K562 (cell line): ENCODE data around the gene CAPN5. TPM values are rescaled to one million over a fixed set of nuclear protein-coding genes. Genes with fewer than 3 reads are reported as not detected.

Experiments used
- ATAC-seq: fragments of 200-7000 bp; cut with Tn5 transposase; 3 replicates; pipeline ENCODE4 v1.9.1; 2020; ENCODE audit warnings: moderate library complexity
- BruUV-seq: library from RNA; stranded (reverse); fragments of 400-500 nt; replicated peaks from 2 replicates; lab custom pipeline; 2021; lab: Mats Ljungman, UMichigan
- CTCF ChIA-PET: fragments of 300-600 bp; formaldehyde crosslinking; extraction: SDS; loops from one replicate; lab custom pipeline; 2021; ENCODE audit warnings: low intra/inter-chr PET ratio; lab: Yijun Ruan, JAX
- POLR2A ChIA-PET: fragments of 300-600, 350-650 bp; sonication (Branson Sonifier 250); formaldehyde crosslinking; extraction: SDS; loops from one replicate; lab custom pipeline; 2021; ENCODE audit warnings: antibody characterized with exemption, inconsistent platforms; lab: Yijun Ruan, JAX
- DNase-seq, 4 experiments: peaks; one replicate each; pipeline versions ENCODE4 v3.0.0 to v3.0.0-alpha.2; 2011 to 2018; ENCODE audit warnings: low spot score in 3 of 4, mixed read lengths in 3 of 4; ENCODE audit errors: extremely low read depth in 1 of 4
- FAIRE-seq: peaks from 2 replicates; lab custom pipeline; 2011; peaks lifted over from hg19 to GRCh38; lab: Jason Lieb, UNC
- H2AFZ ChIP-seq: 2 replicates; pipeline ENCODE4 v1.6.0; 2011; ENCODE audit warnings: low read depth, low read length, control low read depth, inconsistent platforms
- H3K27ac ChIP-seq: fragments of 200-600 bp; 3 replicates; pipeline ENCODE4 v1.8.0; 2011; ENCODE audit warnings: low read depth, mild to moderate bottlenecking, control low read depth, inconsistent platforms, low read length, moderate library complexity, mixed read lengths; ENCODE audit errors: extremely low read depth
- H3K27me3 ChIP-seq, 2 experiments: fragments of 300-600 bp in 1 of 2; 2 replicates in 1 of 2; 3 replicates in 1 of 2; pipeline versions ENCODE4 v1.6.0 to v1.8.0; 2011; ENCODE audit warnings: inconsistent platforms in 2 of 2, low read length in 2 of 2, mild to moderate bottlenecking in 1 of 2, mixed read lengths in 1 of 2, moderate library complexity in 1 of 2; ENCODE audit not compliant: control insufficient read depth in 2 of 2, insufficient read depth in 2 of 2
- H3K36me3 ChIP-seq: fragments of 300-600 bp; 3 replicates; pipeline ENCODE4 v1.8.0; 2011; ENCODE audit warnings: mild to moderate bottlenecking, low read length, inconsistent platforms; ENCODE audit not compliant: control insufficient read depth, insufficient read depth
- H3K4me1 ChIP-seq, 2 experiments: fragments of 200-600 bp in 1 of 2; replicated peaks in 1 of 2; 2 replicates in 1 of 2; 3 replicates in 1 of 2; pipeline versions ENCODE4 v1.5.1 to v1.8.0; 2011; ENCODE audit warnings: inconsistent platforms in 2 of 2, low read length in 2 of 2, mild to moderate bottlenecking in 1 of 2, mixed read lengths in 1 of 2, moderate library complexity in 1 of 2; ENCODE audit not compliant: control insufficient read depth in 2 of 2, insufficient read depth in 2 of 2
- H3K4me2 ChIP-seq: 2 replicates; pipeline ENCODE4 v1.6.1; 2011; ENCODE audit warnings: low read length, control low read depth, inconsistent platforms, mixed read lengths; ENCODE audit not compliant: insufficient read depth
- H3K4me3 ChIP-seq: fragments of 200-600 bp; sonication (generic), shearing (Covaris generic); 2 replicates; pipeline ENCODE4 v1.5.1; 2016; ENCODE audit warnings: control low read depth, inconsistent platforms
- H3K79me2 ChIP-seq: fragments of 200-600 bp; 3 replicates; pipeline ENCODE4 v1.8.0; 2011; ENCODE audit warnings: low read length, inconsistent platforms; ENCODE audit not compliant: control insufficient read depth, insufficient read depth
- H3K9ac ChIP-seq, 2 experiments: 2 replicates each; pipeline versions ENCODE4 v1.6.0 to v1.6.1; 2011; ENCODE audit warnings: low read depth in 2 of 2, low read length in 2 of 2, control low read depth in 1 of 2, inconsistent platforms in 1 of 2, mild to moderate bottlenecking in 1 of 2, mixed read lengths in 1 of 2; ENCODE audit not compliant: insufficient read depth in 1 of 2
- H3K9me1 ChIP-seq: one replicate; pipeline ENCODE4 v1.6.0; 2011; ENCODE audit warnings: inconsistent platforms, mild to moderate bottlenecking, low read length, moderate library complexity; ENCODE audit not compliant: control insufficient read depth, insufficient read depth
- H3K9me3 ChIP-seq: replicated peaks from 2 replicates; pipeline ENCODE4 v1.5.1; 2011; ENCODE audit warnings: low read depth, low read length, inconsistent platforms; ENCODE audit not compliant: control insufficient read depth, insufficient read depth
- H4K20me1 ChIP-seq: replicated peaks from 2 replicates; pipeline ENCODE4 v1.6.1; 2011; ENCODE audit warnings: low read length, inconsistent platforms, mixed read lengths; ENCODE audit not compliant: control insufficient read depth, insufficient read depth
- FIP1L1 ChIP-seq: fragments of 200-400 bp; formaldehyde crosslinking; IDR thresholded peaks from 2 replicates; pipeline ENCODE4 v1.6.1; 2018; ENCODE audit warnings: mild to moderate bottlenecking, low read depth, low read length; ENCODE audit not compliant: poor library complexity, severe bottlenecking
- GTF2E2 ChIP-seq: fragments of 200-800 bp; sonication (Bioruptor generic); IDR thresholded peaks from 2 replicates; pipeline ENCODE4 v1.6.1; 2016; ENCODE audit warnings: missing genetic modification characterization, missing compliant biosample characterization
- HSF4 ChIP-seq: fragments of 250-450 bp; sonication (Bioruptor Pico); IDR thresholded peaks from 2 replicates; pipeline ENCODE4 v2.1.2; 2022; ENCODE audit warnings: mild to moderate bottlenecking, moderate library complexity, borderline replicate concordance
- NFYB ChIP-seq: IDR thresholded peaks from 2 replicates; pipeline ENCODE4 v1.6.1; 2011; ENCODE audit warnings: mild to moderate bottlenecking, moderate library complexity; ENCODE audit not compliant: insufficient read length; ENCODE audit errors: extremely low read depth
- NR2C1 ChIP-seq, 2 experiments: fragments of 450-650 bp; IDR thresholded peaks; 2 replicates each; pipeline ENCODE4 v1.6.1; 2017; ENCODE audit warnings: mild to moderate bottlenecking in 2 of 2, antibody characterized with exemption in 1 of 2, inconsistent platforms in 1 of 2, missing compliant biosample characterization in 1 of 2, missing genetic modification characterization in 1 of 2
- RBM25 ChIP-seq: fragments of 200-400 bp; formaldehyde crosslinking; IDR thresholded peaks from 2 replicates; pipeline ENCODE4 v1.6.1; 2018; ENCODE audit warnings: low read length, low read depth, moderate library complexity; ENCODE audit not compliant: severe bottlenecking
- RUNX1 ChIP-seq: sonication (generic); IDR thresholded peaks from 2 replicates; pipeline ENCODE4 v1.6.1; 2016; ENCODE audit warnings: antibody characterized with exemption, low read depth
- TRIM28 ChIP-seq: fragments of 450-650 bp; IDR thresholded peaks from 2 replicates; pipeline ENCODE4 v1.6.1; 2017
- ZNF197 ChIP-seq: fragments of 200-800 bp; sonication (Bioruptor generic); IDR thresholded peaks from 2 replicates; pipeline ENCODE4 v1.6.1; 2016; ENCODE audit warnings: low read depth, missing genetic modification characterization, missing compliant biosample characterization
- ZNF274 ChIP-seq: IDR thresholded peaks from 2 replicates; pipeline ENCODE4 v1.6.1; 2011; ENCODE audit warnings: low read depth, mild to moderate bottlenecking, low read length, moderate library complexity, borderline replicate concordance
- WGBS: fragments of 100-300 bp; shearing (Covaris generic); methylation state at CpG from one replicate; pipeline ENCODE4 v1.1.6; 2016; ENCODE audit warnings: low coverage, mixed read lengths; ENCODE audit not compliant: insufficient coverage; ENCODE audit errors: missing lambda C conversion rate; 5-methylcytosine and 5-hydroxymethylcytosine counted together
- in situ Hi-C: fragments of 300-500 bp; cut with MboI; formaldehyde crosslinking; loops from 4 replicates; pipeline ENCODE4 v1.15.0; 2018; ENCODE audit warnings: inconsistent platforms, mixed read lengths
- intact Hi-C: fragments of 100-400 bp; cut with micrococcal nuclease; formaldehyde crosslinking; loops from 2 replicates; pipeline ENCODE4 v1.14.2; 2022
- polyA plus RNA-seq, 8 experiments: library from polyadenylated mRNA; depleted of rRNA in 4 of 8; stranded (reverse) in 5 of 8; unstranded in 3 of 8; fragments of >200 nt; fragmentation: Nextera tagmentation in 2 of 8; fragmentation: Illumina TruSeq in 1 of 8; extraction: Ambion mirVana in 2 of 8; extraction: Trizol in 1 of 8; gene quantifications; 2 replicates each; pipeline versions ENCODE4 v1.2.1 to v1.2.3, GENCODE V29; 2011 to 2014; ENCODE audit warnings: inconsistent platforms in 1 of 8, missing spikeins in 1 of 8
- total RNA-seq, 7 experiments: library from RNA; depleted of rRNA in 6 of 7; stranded (reverse); fragments of >200 nt in 6 of 7; fragmentation: Illumina TruSeq in 2 of 7; extraction: Trizol in 2 of 7; gene quantifications; 2 replicates each; pipeline versions ENCODE4 v1.2.1 to v1.2.3, GENCODE V29; 2011 to 2021; ENCODE audit warnings: low replicate concordance in 1 of 7
- TF ChIP-seq, protein P1 (sequence below): fragments of 150-350 bp; IDR thresholded peaks from 2 replicates; pipeline ENCODE4 v1.6.1; 2014; ENCODE audit warnings: low read depth, mild to moderate bottlenecking, low read length, borderline replicate concordance
- TF ChIP-seq, protein P2 (sequence below): fragments of 150-350 bp; conservative IDR thresholded peaks from 2 replicates; pipeline ENCODE4 v1.6.1; 2014; ENCODE audit warnings: low read length
- TF ChIP-seq, protein P3 (sequence below), 3 experiments: fragments of 200-800 bp in 1 of 3; sonication (Bioruptor generic) in 1 of 3; sonication (generic) in 1 of 3; formaldehyde crosslinking in 1 of 3; IDR thresholded peaks; 2 replicates each; pipeline versions ENCODE4 v1.6.1 to v1.8.0; 2016 to 2022; ENCODE audit warnings: mild to moderate bottlenecking in 2 of 3, missing compliant biosample characterization in 2 of 3, missing genetic modification characterization in 2 of 3, missing genetic modification reagents in 1 of 3

The CAPN5 gene
- total and polyA plus RNA-seq, 9 of the 15 experiments (the other 6 are each of a cell fraction or from before 2014, with no cell fraction given): 0.04 to 0.44 (median 0.14) TPM; not detected in 2

GRCh38 chr11:77113382-77114088 is 46.8 kb downstream of the CAPN5 start:
- Histone ChIP-seq H3K4me2 (no peak overlapping the region), H2AFZ (peak overlapping the region; percentile 40; the same call in 1 of the 2 replicates), H3K9ac (peak overlapping the region in 1 of 2 experiments; percentile 78; a peak in 2 of 4 replicates), H3K79me2 (no peaks in the 10 kb centered on the region), H3K27ac (no peak overlapping the region), H4K20me1 (no peaks in the 10 kb centered on the region), H3K9me3 (no peaks in the 10 kb centered on the region), H3K9me1 (no peaks in the 10 kb centered on the region), H3K27me3 (peaks cover 6 to 71% of the 10 kb centered on the region in 2 experiments; a peak in 3 of 5 replicates), H3K4me3 (no peak overlapping the region), H3K36me3 (no peaks in the 10 kb centered on the region), H3K4me1 (peaks cover 0 to 13% of the 10 kb centered on the region in 2 experiments; a peak in 2 of 5 replicates)
- FAIRE-seq (peak; percentile 78), DNase-seq (peak; percentile 58 to 70 (median 62)), ATAC-seq (peak; percentile 75)
- ChIA-PET CTCF (interaction anchor here (0.6 to 3.8 kb wide), 7 partner anchors 12 to 394 kb away, joined by 3 to 25 read pairs (median 3); no protein-coding TSS in a partner anchor), POLR2A (no interaction called here)
- 30% methylated on average over 6 of the region's 8 CpGs for WGBS
- in situ Hi-C loops: no loop called here
- BruUV-seq: no TSS peak
- intact Hi-C loops: loop anchor here (2.0 to 5.0 kb wide), 2 partner anchors 67 to 191 kb away; no protein-coding TSS in a partner anchor
- TF ChIP-seq NFYB (no peak), FIP1L1 (no peak), NR2C1 (IDR thresholded peaks at IDR 0.05) (peak; percentile 51), NR2C1 (tag; IDR thresholded peaks at IDR 0.05) (peak; percentile 59), GTF2E2 (tag) (no peak), RUNX1 (no peak), ZNF197 (CRISPR knock-in tag) (no peak), ZNF274 (no peak), RBM25 (no peak), TRIM28 (no peak), HSF4 (CRISPR knock-in tag) (no peak)
- TF ChIP-seq, protein P1, sequence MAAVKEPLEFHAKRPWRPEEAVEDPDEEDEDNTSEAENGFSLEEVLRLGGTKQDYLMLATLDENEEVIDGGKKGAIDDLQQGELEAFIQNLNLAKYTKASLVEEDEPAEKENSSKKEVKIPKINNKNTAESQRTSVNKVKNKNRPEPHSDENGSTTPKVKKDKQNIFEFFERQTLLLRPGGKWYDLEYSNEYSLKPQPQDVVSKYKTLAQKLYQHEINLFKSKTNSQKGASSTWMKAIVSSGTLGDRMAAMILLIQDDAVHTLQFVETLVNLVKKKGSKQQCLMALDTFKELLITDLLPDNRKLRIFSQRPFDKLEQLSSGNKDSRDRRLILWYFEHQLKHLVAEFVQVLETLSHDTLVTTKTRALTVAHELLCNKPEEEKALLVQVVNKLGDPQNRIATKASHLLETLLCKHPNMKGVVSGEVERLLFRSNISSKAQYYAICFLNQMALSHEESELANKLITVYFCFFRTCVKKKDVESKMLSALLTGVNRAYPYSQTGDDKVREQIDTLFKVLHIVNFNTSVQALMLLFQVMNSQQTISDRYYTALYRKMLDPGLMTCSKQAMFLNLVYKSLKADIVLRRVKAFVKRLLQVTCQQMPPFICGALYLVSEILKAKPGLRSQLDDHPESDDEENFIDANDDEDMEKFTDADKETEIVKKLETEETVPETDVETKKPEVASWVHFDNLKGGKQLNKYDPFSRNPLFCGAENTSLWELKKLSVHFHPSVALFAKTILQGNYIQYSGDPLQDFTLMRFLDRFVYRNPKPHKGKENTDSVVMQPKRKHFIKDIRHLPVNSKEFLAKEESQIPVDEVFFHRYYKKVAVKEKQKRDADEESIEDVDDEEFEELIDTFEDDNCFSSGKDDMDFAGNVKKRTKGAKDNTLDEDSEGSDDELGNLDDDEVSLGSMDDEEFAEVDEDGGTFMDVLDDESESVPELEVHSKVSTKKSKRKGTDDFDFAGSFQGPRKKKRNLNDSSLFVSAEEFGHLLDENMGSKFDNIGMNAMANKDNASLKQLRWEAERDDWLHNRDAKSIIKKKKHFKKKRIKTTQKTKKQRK: no peak
- TF ChIP-seq, protein P2, sequence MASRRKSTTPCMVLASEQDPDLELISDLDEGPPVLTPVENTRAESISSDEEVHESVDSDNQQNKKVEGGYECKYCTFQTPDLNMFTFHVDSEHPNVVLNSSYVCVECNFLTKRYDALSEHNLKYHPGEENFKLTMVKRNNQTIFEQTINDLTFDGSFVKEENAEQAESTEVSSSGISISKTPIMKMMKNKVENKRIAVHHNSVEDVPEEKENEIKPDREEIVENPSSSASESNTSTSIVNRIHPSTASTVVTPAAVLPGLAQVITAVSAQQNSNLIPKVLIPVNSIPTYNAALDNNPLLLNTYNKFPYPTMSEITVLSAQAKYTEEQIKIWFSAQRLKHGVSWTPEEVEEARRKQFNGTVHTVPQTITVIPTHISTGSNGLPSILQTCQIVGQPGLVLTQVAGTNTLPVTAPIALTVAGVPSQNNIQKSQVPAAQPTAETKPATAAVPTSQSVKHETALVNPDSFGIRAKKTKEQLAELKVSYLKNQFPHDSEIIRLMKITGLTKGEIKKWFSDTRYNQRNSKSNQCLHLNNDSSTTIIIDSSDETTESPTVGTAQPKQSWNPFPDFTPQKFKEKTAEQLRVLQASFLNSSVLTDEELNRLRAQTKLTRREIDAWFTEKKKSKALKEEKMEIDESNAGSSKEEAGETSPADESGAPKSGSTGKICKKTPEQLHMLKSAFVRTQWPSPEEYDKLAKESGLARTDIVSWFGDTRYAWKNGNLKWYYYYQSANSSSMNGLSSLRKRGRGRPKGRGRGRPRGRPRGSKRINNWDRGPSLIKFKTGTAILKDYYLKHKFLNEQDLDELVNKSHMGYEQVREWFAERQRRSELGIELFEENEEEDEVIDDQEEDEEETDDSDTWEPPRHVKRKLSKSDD: no peak
- TF ChIP-seq, protein P3, sequence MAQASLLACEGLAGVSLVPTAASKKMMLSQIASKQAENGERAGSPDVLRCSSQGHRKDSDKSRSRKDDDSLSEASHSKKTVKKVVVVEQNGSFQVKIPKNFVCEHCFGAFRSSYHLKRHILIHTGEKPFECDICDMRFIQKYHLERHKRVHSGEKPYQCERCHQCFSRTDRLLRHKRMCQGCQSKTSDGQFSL (CRISPR knock-in tag; IDR thresholded peaks at IDR 0.05): no peak
- TF ChIP-seq, protein P3 (tag; IDR thresholded peaks at IDR 0.05): no peak
